Sigmoid colon (tissue), 4 donors: ENCODE measurements around the gene SPTBN2.

Experiments
- CTCF ChIP-seq, 4 experiments: fragments of 450-650 bp in 3 of 4; fragments of 200-600 bp in 1 of 4; IDR thresholded peaks; one replicate each; pipeline ENCODE4 v1.5.1; 2016 to 2019; ENCODE audit warnings: antibody characterized with exemption in 4 of 4, mild to moderate bottlenecking in 3 of 4, moderate library complexity in 2 of 4
- EP300 ChIP-seq, 4 donors: sonication (generic); formaldehyde crosslinking; IDR thresholded peaks; one replicate each; pipeline ENCODE4 v1.6.1; 2017; ENCODE audit warnings: antibody characterized with exemption in 4 of 4
- POLR2AphosphoS5 ChIP-seq, 4 donors: sonication (generic); formaldehyde crosslinking; IDR thresholded peaks; one replicate each; pipeline ENCODE4 v1.6.1; 2017; ENCODE audit warnings: antibody characterized with exemption in 4 of 4

- TF ChIP-seq CTCF (IDR thresholded peaks at IDR 0.05) (no peak), POLR2AphosphoS5 (IDR thresholded peaks at IDR 0.05) (no peak), EP300 (IDR thresholded peaks at IDR 0.05) (no peak)
Measured at GRCh38 chr11:66727282-66728037, 1.6 kb downstream of the SPTBN2 start.
